HEK293 (cell line): ENCODE results near the gene SPIRE1.

ENCODE experiments used
- CTCF ChIA-PET: fragments of 350-600 bp; formaldehyde crosslinking; extraction: SDS; loops from one replicate; lab custom pipeline; 2021; ENCODE audit warnings: antibody characterized with exemption; lab: Yijun Ruan, JAX
- POLR2A ChIA-PET: fragments of 300-600 bp; formaldehyde crosslinking; extraction: SDS; loops from one replicate; lab custom pipeline; 2020; ENCODE audit warnings: antibody characterized with exemption, inconsistent platforms; lab: Yijun Ruan, JAX
- H3K27ac ChIP-seq: fragments of 200-500 bp; sonication (Bioruptor generic); 2 replicates; pipeline ENCODE4 v1.5.1; 2014; ENCODE audit warnings: low read depth, low read length, control low read depth, inconsistent platforms; ENCODE audit errors: extremely low read depth
- H3K36me3 ChIP-seq, 2 experiments: fragments of 200-500 bp in 1 of 2; sonication (Bioruptor generic) in 1 of 2; 1 replicate in 1 of 2; 2 replicates in 1 of 2; pipeline ENCODE4 v1.5.1; 2014 to 2017; ENCODE audit warnings: inconsistent platforms in 2 of 2, low read length in 2 of 2; ENCODE audit not compliant: control insufficient read depth in 2 of 2, insufficient read depth in 1 of 2
- H3K4me1 ChIP-seq: fragments of 200-500 bp; sonication (Bioruptor generic); 2 replicates; pipeline ENCODE4 v1.5.1; 2014; ENCODE audit warnings: mild to moderate bottlenecking, low read length, inconsistent platforms; ENCODE audit not compliant: control insufficient read depth, insufficient read depth
- H3K4me3 ChIP-seq: 2 replicates; pipeline ENCODE4 v1.5.1; 2011; ENCODE audit warnings: low read depth, mild to moderate bottlenecking, control low read depth, low read length, moderate library complexity
- H3K9me3 ChIP-seq: fragments of 200-500 bp; sonication (Bioruptor generic); 2 replicates; pipeline ENCODE4 v1.5.1; 2014; ENCODE audit warnings: low read depth, low read length, inconsistent platforms; ENCODE audit not compliant: control insufficient read depth, insufficient read depth
- GLIS2 ChIP-seq: fragments of 450-650 bp; formaldehyde crosslinking; IDR thresholded peaks from 2 replicates; pipeline ENCODE4 v1.5.1; 2016; ENCODE audit warnings: missing biosample characterization, missing genetic modification characterization
- HIC1 ChIP-seq: fragments of 450-650 bp; formaldehyde crosslinking; IDR thresholded peaks from 2 replicates; pipeline ENCODE4 v1.5.1; 2016; ENCODE audit warnings: missing biosample characterization, missing genetic modification characterization
- KLF16 ChIP-seq: fragments of 450-650 bp; formaldehyde crosslinking; IDR thresholded peaks from 2 replicates; pipeline ENCODE4 v1.5.1; 2017; ENCODE audit warnings: missing biosample characterization, missing genetic modification characterization
- PRDM1 ChIP-seq: fragments of 450-650 bp; formaldehyde crosslinking; IDR thresholded peaks from 2 replicates; pipeline ENCODE4; 2016; ENCODE audit warnings: missing biosample characterization, missing genetic modification characterization
- SP2 ChIP-seq: fragments of 450-650 bp; formaldehyde crosslinking; IDR thresholded peaks from 2 replicates; pipeline ENCODE4 v1.5.1; 2016; ENCODE audit warnings: missing biosample characterization, missing genetic modification characterization
- TCF7L2 ChIP-seq: IDR thresholded peaks from 2 replicates; pipeline ENCODE4 v1.6.1; 2011; ENCODE audit warnings: low read depth, mild to moderate bottlenecking, inconsistent platforms, low read length, moderate library complexity, borderline replicate concordance
- ZIC2 ChIP-seq: fragments of 450-650 bp; formaldehyde crosslinking; IDR thresholded peaks from 2 replicates; pipeline ENCODE4 v1.5.1; 2016; ENCODE audit warnings: missing biosample characterization, missing genetic modification characterization
- ZNF132 ChIP-seq: fragments of 450-650 bp; formaldehyde crosslinking; IDR thresholded peaks from 2 replicates; pipeline ENCODE4 v1.5.1; 2017; ENCODE audit warnings: missing biosample characterization, missing genetic modification characterization, borderline replicate concordance
- ZNF19 ChIP-seq: fragments of 450-650 bp; formaldehyde crosslinking; IDR thresholded peaks from 2 replicates; pipeline ENCODE4; 2016; ENCODE audit warnings: missing biosample characterization, missing genetic modification characterization, low read depth
- ZNF214 ChIP-seq: fragments of 450-650 bp; formaldehyde crosslinking; IDR thresholded peaks from 2 replicates; pipeline ENCODE4 v1.5.1; 2017; ENCODE audit warnings: missing biosample characterization, mild to moderate bottlenecking, missing genetic modification characterization, borderline replicate concordance
- ZNF239 ChIP-seq: fragments of 450-650 bp; formaldehyde crosslinking; IDR thresholded peaks from 2 replicates; pipeline ENCODE4 v1.5.1; 2016; ENCODE audit warnings: missing biosample characterization, missing genetic modification characterization
- ZNF26 ChIP-seq: fragments of 450-650 bp; formaldehyde crosslinking; IDR thresholded peaks from 2 replicates; pipeline ENCODE4 v1.5.1; 2016; ENCODE audit warnings: missing biosample characterization, missing genetic modification characterization
- ZNF266 ChIP-seq: fragments of 450-650 bp; formaldehyde crosslinking; IDR thresholded peaks from 2 replicates; pipeline ENCODE4 v1.5.1; 2016; ENCODE audit warnings: missing biosample characterization, missing genetic modification characterization, low read depth
- ZNF324 ChIP-seq: fragments of 450-650 bp; formaldehyde crosslinking; IDR thresholded peaks from 2 replicates; pipeline ENCODE4 v1.5.1; 2016; ENCODE audit warnings: missing biosample characterization, missing genetic modification characterization
- ZNF350 ChIP-seq: fragments of 450-650 bp; formaldehyde crosslinking; IDR thresholded peaks from 2 replicates; pipeline ENCODE4 v1.5.0; 2017; ENCODE audit warnings: missing biosample characterization, mild to moderate bottlenecking, missing genetic modification characterization
- ZNF529 ChIP-seq: fragments of 450-650 bp; formaldehyde crosslinking; IDR thresholded peaks from 2 replicates; pipeline ENCODE4 v1.5.1; 2017; ENCODE audit warnings: missing genetic modification characterization, missing biosample characterization; ENCODE audit not compliant: insufficient replicate concordance
- ZNF555 ChIP-seq: fragments of 450-650 bp; formaldehyde crosslinking; conservative IDR thresholded peaks from 2 replicates; pipeline ENCODE4 v1.5.1; 2017; ENCODE audit warnings: missing biosample characterization, mild to moderate bottlenecking, missing genetic modification characterization, inconsistent platforms
- ZNF670 ChIP-seq: fragments of 450-650 bp; formaldehyde crosslinking; IDR thresholded peaks from 2 replicates; pipeline ENCODE4 v1.5.1; 2016; ENCODE audit warnings: missing biosample characterization, missing genetic modification characterization, low read depth
- ZNF701 ChIP-seq: fragments of 450-650 bp; formaldehyde crosslinking; IDR thresholded peaks from 2 replicates; pipeline ENCODE4 v1.5.1; 2016; ENCODE audit warnings: missing biosample characterization, missing genetic modification characterization
- TF ChIP-seq, protein P1 (sequence below): fragments of 450-650 bp; formaldehyde crosslinking; IDR thresholded peaks from 2 replicates; pipeline ENCODE4 v1.5.1; 2016; ENCODE audit warnings: missing biosample characterization, missing genetic modification characterization
- TF ChIP-seq, protein P2 (sequence below): fragments of 450-650 bp; formaldehyde crosslinking; IDR thresholded peaks from 2 replicates; pipeline ENCODE4 v1.5.1; 2016; ENCODE audit warnings: missing biosample characterization, missing genetic modification characterization
- TF ChIP-seq, protein P3 (sequence below): fragments of 450-650 bp; formaldehyde crosslinking; IDR thresholded peaks from 2 replicates; pipeline ENCODE4 v1.5.1; 2016; ENCODE audit warnings: missing biosample characterization, missing genetic modification characterization
- TF ChIP-seq, protein P4 (sequence below): fragments of 450-650 bp; formaldehyde crosslinking; IDR thresholded peaks from 2 replicates; pipeline ENCODE4 v1.5.1; 2016; ENCODE audit warnings: missing biosample characterization, missing genetic modification characterization
- TF ChIP-seq, protein P5 (sequence below): fragments of 450-650 bp; formaldehyde crosslinking; IDR thresholded peaks from 2 replicates; pipeline ENCODE4 v1.5.1; 2016; ENCODE audit warnings: missing biosample characterization, missing genetic modification characterization

SPIRE1 gene

GRCh38 chr18:12657684-12658425 is at the start of gene SPIRE1:
SPIRE1 (minus strand) TSS chr18:12658107; CDS start chr18:12657866, 241 bp downstream.
- peak within 1 kb of the TSS; percentile 76 for H3K4me3 ChIP-seq
- peak within 1 kb of the TSS; percentile 91 for H3K27ac ChIP-seq
- peaks cover 5 to 11% of the 10 kb centered on the region in 2 experiments for H3K36me3 ChIP-seq
- no peaks in the 10 kb centered on the region for H3K9me3 ChIP-seq
- H3K4me1 ChIP-seq: peaks cover 5% of the 10 kb centered on the region
- CTCF ChIA-PET: interaction anchor here (0.6 to 6.9 kb wide), 6 partner anchors 17 to 1821 kb away, joined by 3 to 118 read pairs (median 3); no protein-coding TSS in a partner anchor
- POLR2A ChIA-PET: interaction anchor here (1.5 kb wide), 1 partner anchor 280 kb away, joined by 4 read pairs; no protein-coding TSS in a partner anchor
- TF ChIP-seq GLIS2 (tag by site-specific recombination): peak; percentile 99
- TF ChIP-seq ZNF701 (tag by site-specific recombination): no peak
- TF ChIP-seq SP2: peak; percentile 43
- TF ChIP-seq, protein P1, sequence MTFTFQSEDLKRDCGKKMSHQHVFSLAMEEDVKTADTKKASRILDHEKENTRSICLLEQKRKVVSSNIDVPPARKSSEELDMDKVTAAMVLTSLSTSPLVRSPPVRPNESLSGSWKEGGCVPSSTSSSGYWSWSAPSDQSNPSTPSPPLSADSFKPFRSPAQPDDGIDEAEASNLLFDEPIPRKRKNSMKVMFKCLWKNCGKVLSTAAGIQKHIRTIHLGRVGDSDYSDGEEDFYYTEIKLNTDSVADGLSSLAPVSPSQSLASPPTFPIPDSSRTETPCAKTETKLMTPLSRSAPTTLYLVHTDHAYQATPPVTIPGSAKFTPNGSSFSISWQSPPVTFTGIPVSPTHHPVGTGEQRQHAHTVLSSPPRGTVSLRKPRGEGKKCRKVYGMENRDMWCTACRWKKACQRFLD (tag by site-specific recombination): no peak
- TF ChIP-seq ZNF19 (tag by site-specific recombination): no peak
- TF ChIP-seq, protein P2, sequence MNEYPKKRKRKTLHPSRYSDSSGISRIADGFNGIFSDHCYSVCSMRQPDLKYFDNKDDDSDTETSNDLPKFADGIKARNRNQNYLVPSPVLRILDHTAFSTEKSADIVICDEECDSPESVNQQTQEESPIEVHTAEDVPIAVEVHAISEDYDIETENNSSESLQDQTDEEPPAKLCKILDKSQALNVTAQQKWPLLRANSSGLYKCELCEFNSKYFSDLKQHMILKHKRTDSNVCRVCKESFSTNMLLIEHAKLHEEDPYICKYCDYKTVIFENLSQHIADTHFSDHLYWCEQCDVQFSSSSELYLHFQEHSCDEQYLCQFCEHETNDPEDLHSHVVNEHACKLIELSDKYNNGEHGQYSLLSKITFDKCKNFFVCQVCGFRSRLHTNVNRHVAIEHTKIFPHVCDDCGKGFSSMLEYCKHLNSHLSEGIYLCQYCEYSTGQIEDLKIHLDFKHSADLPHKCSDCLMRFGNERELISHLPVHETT (tag by site-specific recombination): no peak
- TF ChIP-seq, protein P3, sequence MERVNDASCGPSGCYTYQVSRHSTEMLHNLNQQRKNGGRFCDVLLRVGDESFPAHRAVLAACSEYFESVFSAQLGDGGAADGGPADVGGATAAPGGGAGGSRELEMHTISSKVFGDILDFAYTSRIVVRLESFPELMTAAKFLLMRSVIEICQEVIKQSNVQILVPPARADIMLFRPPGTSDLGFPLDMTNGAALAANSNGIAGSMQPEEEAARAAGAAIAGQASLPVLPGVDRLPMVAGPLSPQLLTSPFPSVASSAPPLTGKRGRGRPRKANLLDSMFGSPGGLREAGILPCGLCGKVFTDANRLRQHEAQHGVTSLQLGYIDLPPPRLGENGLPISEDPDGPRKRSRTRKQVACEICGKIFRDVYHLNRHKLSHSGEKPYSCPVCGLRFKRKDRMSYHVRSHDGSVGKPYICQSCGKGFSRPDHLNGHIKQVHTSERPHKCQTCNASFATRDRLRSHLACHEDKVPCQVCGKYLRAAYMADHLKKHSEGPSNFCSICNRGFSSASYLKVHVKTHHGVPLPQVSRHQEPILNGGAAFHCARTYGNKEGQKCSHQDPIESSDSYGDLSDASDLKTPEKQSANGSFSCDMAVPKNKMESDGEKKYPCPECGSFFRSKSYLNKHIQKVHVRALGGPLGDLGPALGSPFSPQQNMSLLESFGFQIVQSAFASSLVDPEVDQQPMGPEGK (tag by site-specific recombination): peak; percentile 87
- TF ChIP-seq ZNF214: no peak
- no peak for TF ChIP-seq ZNF670 (tag by site-specific recombination)
- 0 out of 2 replicates have a peak, but pooled peaks have one; percentile 31 for TF ChIP-seq ZNF324 (tag by site-specific recombination)
- peak; percentile 90 for TF ChIP-seq ZIC2 (tag by site-specific recombination)
- no peak for TF ChIP-seq ZNF26
- no peak for TF ChIP-seq HIC1 (tag by site-specific recombination)
- TF ChIP-seq ZNF350 (tag by site-specific recombination): no peak
- TF ChIP-seq, protein P4, sequence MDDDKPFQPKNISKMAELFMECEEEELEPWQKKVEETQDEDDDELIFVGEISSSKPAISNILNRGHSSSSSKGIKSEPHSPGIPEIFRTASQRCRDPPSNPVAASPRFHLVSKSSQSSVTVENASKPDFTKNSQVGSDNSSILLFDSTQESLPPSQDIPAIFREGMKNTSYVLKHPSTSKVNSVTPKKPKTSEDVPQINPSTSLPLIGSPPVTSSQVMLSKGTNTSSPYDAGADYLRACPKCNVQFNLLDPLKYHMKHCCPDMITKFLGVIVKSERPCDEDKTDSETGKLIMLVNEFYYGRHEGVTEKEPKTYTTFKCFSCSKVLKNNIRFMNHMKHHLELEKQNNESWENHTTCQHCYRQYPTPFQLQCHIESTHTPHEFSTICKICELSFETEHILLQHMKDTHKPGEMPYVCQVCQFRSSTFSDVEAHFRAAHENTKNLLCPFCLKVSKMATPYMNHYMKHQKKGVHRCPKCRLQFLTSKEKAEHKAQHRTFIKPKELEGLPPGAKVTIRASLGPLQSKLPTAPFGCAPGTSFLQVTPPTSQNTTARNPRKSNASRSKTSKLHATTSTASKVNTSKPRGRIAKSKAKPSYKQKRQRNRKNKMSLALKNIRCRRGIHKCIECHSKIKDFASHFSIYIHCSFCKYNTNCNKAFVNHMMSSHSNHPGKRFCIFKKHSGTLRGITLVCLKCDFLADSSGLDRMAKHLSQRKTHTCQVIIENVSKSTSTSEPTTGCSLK (tag by site-specific recombination): no peak
- peak; percentile 62; the same call in 1 of the 2 replicates for TF ChIP-seq KLF16 (tag by site-specific recombination)
- no peak for TF ChIP-seq ZNF132 (tag by site-specific recombination)
- no peak for TF ChIP-seq ZNF239 (tag by site-specific recombination)
- TF ChIP-seq PRDM1 (tag by site-specific recombination): no peak
- no peak for TF ChIP-seq TCF7L2
- no peak for TF ChIP-seq ZNF555 (tag by site-specific recombination)
- TF ChIP-seq ZNF266: no peak
- no peak for TF ChIP-seq ZNF529 (tag by site-specific recombination)
- TF ChIP-seq, protein P5, sequence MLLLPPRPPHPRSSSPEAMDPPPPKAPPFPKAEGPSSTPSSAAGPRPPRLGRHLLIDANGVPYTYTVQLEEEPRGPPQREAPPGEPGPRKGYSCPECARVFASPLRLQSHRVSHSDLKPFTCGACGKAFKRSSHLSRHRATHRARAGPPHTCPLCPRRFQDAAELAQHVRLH: 0 out of 2 replicates have a peak, but pooled peaks have one; percentile 30
